Stimulated activated CD8-positive, alpha-beta memory T cell treated with anti-CD3 and anti-CD28 coated beads, Interleukin-15, amount 100 ng/mL, for 24 hours (primary cell): ENCODE data around the gene REEP1.

Experiments
- DNase-seq: peaks from one replicate; pipeline ENCODE4 v3.0.0-alpha.2; 2020; ENCODE audit warnings: low read depth

REEP1 gene, protein sequence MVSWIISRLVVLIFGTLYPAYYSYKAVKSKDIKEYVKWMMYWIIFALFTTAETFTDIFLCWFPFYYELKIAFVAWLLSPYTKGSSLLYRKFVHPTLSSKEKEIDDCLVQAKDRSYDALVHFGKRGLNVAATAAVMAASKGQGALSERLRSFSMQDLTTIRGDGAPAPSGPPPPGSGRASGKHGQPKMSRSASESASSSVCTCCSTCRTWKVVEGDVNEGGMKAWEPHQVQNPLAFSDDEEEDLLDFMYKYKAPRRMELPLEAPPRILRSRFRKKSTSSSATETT

GRCh38 chr2:86337244-86337835 lies at the start of gene REEP1:
TSS of gene REEP1 (minus strand) at chr2:86337626. CDS start at chr2:86337510, 116 bp downstream.
- DNase-seq: no peak

- no peak for DNase-seq
Measured at GRCh38 chr2:86383844-86384243, 46.4 kb upstream of the REEP1 start.

GRCh38 chr2:86382698-86383097 lies 45.3 kb upstream of the REEP1 start:
- DNase-seq: no peak

DNA sequence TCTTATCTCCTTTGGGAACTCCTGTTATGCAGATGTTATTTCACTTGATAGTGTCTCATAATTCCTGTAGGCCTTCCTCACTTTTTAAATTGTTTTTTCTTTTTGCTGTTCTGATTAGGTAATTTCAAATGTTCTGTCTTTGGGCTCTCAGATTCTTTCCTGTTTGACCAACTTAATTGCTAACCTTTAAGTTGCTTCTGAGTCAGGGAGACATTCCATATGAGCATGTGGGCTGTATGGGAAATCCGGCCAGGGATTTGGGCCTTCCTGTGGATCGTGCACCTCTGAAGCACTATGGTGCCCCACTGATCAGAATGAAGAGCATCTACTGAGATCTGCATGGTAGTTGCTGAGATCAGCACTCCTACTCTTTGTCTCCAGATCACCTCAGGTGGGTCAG lies 44.7 kb upstream of the REEP1 start:
- no peak for DNase-seq

GRCh38 chr2:86378469-86378868 lies 41.0 kb upstream of the REEP1 start:
- no peak for DNase-seq

GRCh38 chr2:86375623-86376022 lies 38.2 kb upstream of the REEP1 start:
- no peak for DNase-seq

- no peak for DNase-seq
Measured at GRCh38 chr2:86372641-86373502, 35.4 kb upstream of the REEP1 start.

DNA sequence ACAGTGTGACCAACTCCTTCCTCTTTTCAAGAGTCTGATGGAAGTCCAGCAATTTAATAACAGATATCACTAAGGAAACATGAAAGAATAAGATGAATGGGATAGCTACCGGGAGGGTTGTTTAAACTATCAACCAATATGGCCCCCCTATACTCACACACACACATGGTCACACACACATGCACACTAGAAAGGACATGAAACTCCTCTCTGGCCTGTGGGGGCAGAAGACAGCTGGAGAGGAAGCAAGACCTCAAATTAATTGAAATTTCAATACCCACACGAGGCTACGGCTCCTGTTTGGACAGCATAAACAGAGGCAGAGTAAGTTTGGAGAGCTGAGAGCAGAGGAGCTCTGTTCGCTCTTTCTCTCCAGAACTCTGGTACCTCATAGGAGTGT lies 34.7 kb upstream of the REEP1 start:
- DNase-seq: no peak

DNA sequence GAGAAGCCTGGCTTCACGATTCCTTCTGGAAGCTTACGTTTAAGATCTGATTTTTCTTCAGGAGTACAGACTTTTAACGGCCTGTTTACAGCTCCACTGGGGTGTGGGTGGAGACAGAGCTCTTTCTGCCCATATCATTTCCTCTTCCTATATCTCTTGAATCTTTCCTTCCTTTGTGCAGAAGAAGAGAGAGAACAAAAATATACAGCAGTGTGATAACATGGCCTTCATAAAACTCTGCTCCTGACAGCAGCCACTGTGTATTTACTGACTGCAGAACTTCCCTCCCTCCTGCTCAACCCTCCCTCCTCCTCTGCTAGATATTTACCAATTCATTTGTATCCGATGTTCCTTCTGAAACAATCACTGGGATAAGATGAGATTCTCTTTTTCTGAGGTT lies 34.1 kb upstream of the REEP1 start:
- no peak for DNase-seq

DNA sequence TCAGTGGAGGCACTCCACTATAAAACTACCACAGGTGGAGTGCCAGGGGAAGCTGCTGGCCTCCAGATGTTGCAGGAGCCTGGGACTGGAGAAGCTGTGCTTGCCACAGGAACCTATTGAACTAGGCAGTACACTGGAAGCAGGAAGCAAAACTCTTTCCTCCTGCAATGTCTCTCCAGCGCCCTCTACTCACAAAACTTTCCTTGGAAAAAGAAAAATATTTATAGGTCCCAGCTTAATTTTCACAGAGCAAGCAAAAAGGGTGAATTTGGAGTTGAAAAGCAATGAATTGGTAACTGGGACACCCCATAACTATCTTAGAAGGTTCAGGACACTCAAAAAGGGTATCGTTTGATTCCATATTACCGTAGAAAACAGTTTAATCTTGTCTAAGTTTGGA lies 33.2 kb upstream of the REEP1 start:
- no peak for DNase-seq

GRCh38 chr2:86368161-86368824 lies 30.9 kb upstream of the REEP1 start:
- DNase-seq: no peak

- DNase-seq: no peak
Measured at GRCh38 chr2:86367499-86367777, 30.0 kb upstream of the REEP1 start.

DNA sequence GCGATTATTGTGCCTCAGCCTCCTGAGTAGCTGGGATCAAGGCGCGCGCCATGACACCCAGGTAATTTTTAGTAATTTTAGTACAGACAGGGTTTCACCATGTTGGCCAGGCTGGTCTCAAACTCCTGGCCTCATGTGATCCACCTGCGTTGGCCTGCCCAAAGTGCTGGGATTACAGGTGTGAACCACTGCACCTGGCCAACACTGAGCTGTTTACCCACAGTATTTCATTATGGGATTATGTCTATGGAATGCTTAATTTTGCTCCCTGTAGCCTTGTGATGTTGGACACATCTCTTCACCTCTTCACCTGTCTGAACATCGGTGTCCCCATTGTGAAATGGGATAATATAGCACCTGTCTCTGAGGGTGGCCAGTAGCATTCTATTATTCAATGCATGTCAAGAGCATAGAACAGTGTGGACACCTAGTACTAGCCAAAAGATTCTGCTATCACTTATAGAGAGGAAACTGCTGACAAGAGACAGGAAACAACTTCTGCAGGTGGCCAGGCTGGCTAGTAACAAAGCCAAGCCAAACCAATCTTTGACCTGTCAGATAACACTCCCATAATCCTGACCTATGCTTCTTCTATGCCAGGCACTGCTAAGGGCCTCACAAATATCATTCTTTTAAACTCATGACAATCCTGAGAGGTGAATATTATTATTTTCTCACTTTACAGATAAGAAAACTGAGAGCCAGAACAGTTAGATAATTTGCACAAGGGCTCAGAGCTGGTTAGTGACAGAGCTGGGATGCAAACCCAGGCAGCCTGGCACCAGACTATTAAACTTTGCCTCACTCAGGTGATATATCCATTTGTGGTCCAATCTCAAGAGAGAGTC lies 29.4 kb upstream of the REEP1 start:
- DNase-seq: no peak

DNA sequence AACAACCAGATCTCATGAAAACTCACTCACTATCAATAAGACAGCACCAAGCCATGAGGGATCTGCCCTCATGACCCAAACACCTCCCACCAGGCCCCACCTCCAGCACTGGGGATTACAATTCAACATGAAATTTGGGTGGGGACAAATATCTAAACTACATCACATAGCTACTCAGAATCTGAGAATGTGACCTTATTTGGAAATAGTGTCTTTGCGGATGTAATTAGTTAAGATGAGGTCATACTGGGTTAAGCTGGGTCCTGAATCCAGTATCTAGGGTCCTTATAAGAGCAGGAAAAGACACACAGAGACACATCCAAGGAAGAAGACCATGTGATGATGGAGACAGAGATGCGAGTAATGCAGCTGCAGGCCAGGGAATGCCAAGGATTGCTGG lies 27.5 kb upstream of the REEP1 start:
- no peak for DNase-seq

- no peak for DNase-seq
Measured at GRCh38 chr2:86360776-86361175, 23.4 kb upstream of the REEP1 start.

GRCh38 chr2:86358957-86359356 lies 21.5 kb upstream of the REEP1 start:
- no peak for DNase-seq

DNA sequence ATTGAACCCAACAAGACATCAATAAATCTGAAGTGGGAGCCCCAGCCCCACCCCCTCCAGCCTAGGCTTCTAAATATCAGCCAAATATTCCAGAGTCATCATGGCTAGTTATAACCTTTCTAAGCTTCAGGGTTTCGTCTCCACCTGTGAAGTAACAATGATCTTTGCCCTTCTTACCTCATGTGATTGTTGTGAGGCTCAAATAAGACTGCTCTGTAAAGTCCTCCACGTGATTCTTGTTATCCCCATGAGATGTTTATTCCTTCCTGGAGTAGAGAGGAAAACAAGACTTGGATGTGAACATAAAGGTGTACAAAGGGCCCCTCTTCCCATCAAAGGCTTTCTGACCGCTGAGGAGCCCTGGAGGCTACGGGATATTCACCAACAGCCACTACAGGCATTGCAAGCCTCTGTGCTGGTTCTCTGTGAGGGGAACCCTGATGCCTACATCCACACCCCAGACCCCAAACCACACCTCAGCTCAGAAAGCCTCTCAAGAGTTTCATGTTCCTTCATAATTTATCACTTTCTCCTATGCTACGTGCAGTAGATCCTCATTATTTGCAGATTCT lies 20.1 kb upstream of the REEP1 start:
- DNase-seq: no peak

GRCh38 chr2:86352727-86353221 lies 15.3 kb upstream of the REEP1 start:
- no peak for DNase-seq

DNA sequence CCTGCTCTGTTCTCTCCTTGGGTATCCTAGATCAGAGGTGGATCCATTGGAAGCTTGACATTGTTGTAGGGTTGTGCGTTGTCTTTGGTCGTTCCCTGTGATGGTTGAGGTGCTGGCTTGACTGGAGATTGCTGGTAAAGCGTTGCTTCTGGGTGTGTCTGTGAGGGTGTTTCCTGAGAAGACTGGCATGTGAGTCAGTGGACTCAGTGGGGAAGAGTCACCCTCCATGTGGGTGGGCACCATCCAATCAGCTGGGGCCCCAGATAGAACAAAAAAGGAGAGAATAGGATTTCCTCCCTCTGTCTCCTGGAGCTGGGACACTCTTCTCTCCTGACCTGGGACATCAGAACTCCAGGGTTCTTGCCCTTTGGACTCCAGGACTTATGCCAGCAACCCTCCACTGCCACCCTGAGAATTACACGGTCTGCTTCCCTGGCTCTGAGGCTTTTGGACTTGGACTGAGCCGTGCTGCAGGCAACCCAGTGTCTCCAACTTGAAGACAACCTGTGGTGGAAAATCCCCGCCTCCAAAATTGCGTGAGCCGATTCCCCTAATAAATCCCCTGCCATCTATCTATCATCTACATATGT lies 14.8 kb upstream of the REEP1 start:
- DNase-seq: no peak

- no peak for DNase-seq
Measured at GRCh38 chr2:86350751-86351150, 13.3 kb upstream of the REEP1 start.

- DNase-seq: no peak
Measured at GRCh38 chr2:86347401-86347800, 10.0 kb upstream of the REEP1 start.
